ENCODE measurements around the gene LRRC51. TPM values are rescaled to one million over a fixed set of nuclear protein-coding genes. Genes with fewer than 3 reads are reported as not detected.
"Not testable (repeated sequence)": the region's sequence is repeated elsewhere in the genome, so short reads cannot be mapped to it uniquely, and the experiment has no call there.

Gene LRRC51
- total and polyA plus RNA-seq, 2 experiments from 2014 or later: 4.3 to 5.6 TPM

DNA sequence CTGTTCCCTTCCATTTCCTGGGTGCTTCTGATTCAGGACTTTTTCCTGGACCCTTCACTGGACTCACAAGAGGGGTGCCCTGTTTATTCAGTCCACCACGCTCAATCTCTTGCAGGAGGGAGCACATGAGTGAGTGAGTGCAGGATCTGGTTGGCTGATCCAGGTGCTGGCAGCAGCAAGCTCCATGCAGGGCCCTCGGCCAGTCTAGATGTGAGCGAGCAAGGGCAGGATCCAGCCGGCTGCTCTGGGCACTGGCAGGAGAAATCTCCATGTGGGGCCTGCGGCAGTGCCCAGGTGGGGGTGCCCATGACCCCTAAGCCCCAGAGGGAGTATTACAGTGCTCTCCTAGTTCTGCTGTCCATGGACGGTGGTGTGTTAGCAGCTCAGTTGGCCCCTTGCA lies 43.4 kb downstream of the LRRC51 start:
- no peak for DNase-seq (ENCODE audit: low read depth in 1 of 2, low spot score in 1 of 2)
- Histone ChIP-seq H3K4me1 (ENCODE audit: low read depth) (no peaks in the 10 kb centered on the region), H3K36me3 (no peaks in the 10 kb centered on the region), H3K9me3 (ENCODE audit: low read depth) (no peaks in the 10 kb centered on the region), H3K27ac (no peak overlapping the region), H3K27me3 (no peaks in the 10 kb centered on the region), H3K4me3 (no peak overlapping the region)
- TF ChIP-seq, protein P1, sequence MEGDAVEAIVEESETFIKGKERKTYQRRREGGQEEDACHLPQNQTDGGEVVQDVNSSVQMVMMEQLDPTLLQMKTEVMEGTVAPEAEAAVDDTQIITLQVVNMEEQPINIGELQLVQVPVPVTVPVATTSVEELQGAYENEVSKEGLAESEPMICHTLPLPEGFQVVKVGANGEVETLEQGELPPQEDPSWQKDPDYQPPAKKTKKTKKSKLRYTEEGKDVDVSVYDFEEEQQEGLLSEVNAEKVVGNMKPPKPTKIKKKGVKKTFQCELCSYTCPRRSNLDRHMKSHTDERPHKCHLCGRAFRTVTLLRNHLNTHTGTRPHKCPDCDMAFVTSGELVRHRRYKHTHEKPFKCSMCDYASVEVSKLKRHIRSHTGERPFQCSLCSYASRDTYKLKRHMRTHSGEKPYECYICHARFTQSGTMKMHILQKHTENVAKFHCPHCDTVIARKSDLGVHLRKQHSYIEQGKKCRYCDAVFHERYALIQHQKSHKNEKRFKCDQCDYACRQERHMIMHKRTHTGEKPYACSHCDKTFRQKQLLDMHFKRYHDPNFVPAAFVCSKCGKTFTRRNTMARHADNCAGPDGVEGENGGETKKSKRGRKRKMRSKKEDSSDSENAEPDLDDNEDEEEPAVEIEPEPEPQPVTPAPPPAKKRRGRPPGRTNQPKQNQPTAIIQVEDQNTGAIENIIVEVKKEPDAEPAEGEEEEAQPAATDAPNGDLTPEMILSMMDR (IDR thresholded peaks at IDR 0.05; ENCODE audit: low read depth, low read length): no peak

DNA sequence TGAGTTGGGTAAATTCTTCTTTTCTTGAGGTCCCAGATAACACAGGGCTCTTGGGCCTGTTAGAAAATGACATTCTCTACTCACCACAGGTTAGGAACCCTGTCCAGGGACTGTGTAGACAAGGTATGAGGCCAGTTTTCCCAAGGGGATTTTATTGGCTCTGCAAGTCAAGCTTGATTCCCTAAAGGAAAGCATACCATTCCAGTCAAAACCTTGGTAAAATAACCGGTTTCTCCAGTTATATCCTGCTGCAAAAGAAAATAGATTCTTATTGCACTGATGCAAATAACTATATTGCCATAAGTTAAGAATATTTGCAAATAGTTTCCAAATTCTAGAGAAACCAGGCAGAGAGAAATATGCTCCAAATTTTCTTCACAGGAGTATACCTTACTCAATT lies 45.3 kb downstream of the LRRC51 start:
- TF ChIP-seq, protein P1 (IDR thresholded peaks at IDR 0.05; ENCODE audit: low read depth, low read length): no peak
- H3K9me3 ChIP-seq (ENCODE audit: low read depth): no peaks in the 10 kb centered on the region
- no peaks in the 10 kb centered on the region for H3K27me3 ChIP-seq
- no peak overlapping the region for H3K4me3 ChIP-seq
- H3K36me3 ChIP-seq: no peaks in the 10 kb centered on the region
- no peaks in the 10 kb centered on the region for H3K4me1 ChIP-seq (ENCODE audit: low read depth)
- no peak for DNase-seq (ENCODE audit: low read depth in 1 of 2, low spot score in 1 of 2)
- no peak overlapping the region for H3K27ac ChIP-seq

DNA sequence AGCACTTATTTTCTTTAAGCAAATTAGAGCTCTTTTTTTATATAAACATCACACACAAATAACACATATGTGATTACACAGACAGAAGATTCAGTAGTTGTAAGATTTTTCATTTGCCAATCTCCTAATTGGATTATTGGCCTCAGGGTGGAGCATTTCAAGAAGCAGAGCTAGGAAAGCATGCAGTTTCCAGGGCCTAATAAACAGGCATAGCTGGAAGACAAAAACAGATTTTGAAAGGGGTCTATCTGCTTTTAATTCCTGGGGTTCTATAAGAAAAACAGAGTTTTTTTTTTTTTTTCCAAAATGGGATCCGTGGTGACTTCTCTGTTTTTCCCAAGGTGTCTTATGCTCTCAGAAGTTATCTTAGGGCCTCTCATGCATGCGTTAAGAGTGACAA lies 47.3 kb downstream of the LRRC51 start:
- Histone ChIP-seq H3K9me3 (ENCODE audit: low read depth) (no peaks in the 10 kb centered on the region), H3K27ac (no peak overlapping the region), H3K4me1 (ENCODE audit: low read depth) (no peaks in the 10 kb centered on the region), H3K4me3 (no peak overlapping the region), H3K27me3 (peaks cover 16% of the 10 kb centered on the region), H3K36me3 (no peaks in the 10 kb centered on the region)
- TF ChIP-seq, protein P1 (IDR thresholded peaks at IDR 0.05; ENCODE audit: low read depth, low read length): no peak
- DNase-seq (ENCODE audit: low read depth in 1 of 2, low spot score in 1 of 2): no peak

DNA sequence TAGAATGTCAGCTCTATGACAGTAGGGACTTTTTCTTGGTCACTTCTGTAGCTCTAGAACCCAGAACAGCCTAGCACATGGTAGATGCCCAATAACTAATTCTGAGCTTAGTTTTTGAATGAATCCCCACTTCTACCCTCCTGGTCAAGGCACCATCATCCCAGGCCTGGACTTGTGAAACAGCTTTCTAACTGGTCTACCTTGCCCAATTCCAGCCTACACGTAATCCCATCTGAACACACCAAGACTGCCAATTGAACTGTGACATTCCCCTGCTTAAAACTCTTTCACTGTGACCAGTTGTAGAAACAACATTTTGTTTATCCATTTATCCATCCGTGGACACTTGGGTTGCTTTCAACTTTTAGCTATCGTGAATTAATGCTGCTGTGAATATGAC lies 48.7 kb downstream of the LRRC51 start:
- Histone ChIP-seq H3K36me3 (no peaks in the 10 kb centered on the region), H3K27ac (no peak overlapping the region), H3K4me3 (no peak overlapping the region), H3K4me1 (ENCODE audit: low read depth) (no peaks in the 10 kb centered on the region), H3K9me3 (ENCODE audit: low read depth) (no peaks in the 10 kb centered on the region), H3K27me3 (peaks cover 16% of the 10 kb centered on the region)
- DNase-seq (ENCODE audit: low read depth in 1 of 2, low spot score in 1 of 2): no peak
- TF ChIP-seq, protein P1 (IDR thresholded peaks at IDR 0.05; ENCODE audit: low read depth, low read length): no peak

DNA sequence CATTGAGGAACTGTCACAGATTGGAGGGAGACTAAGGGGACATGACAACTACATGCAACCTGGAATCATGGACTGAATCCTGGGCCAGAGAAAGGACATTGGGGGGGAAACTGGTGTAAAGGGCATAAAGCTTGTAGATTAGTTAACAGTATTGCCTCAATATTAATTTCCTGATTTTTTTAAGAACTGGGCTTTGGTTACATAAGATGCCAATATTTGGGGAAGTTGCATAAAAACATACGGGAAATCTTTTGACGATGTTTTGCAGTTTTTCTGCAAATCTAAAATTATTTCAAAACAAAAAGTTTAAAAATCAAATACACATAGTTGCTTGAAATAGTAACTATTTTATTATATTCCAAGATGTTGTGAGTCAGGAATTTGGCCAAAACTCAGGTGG lies 52.0 kb downstream of the LRRC51 start:
- TF ChIP-seq, protein P1 (IDR thresholded peaks at IDR 0.05; ENCODE audit: low read depth, low read length): no peak
- no peak overlapping the region for H3K27ac ChIP-seq
- DNase-seq (ENCODE audit: low read depth in 1 of 2, low spot score in 1 of 2): no peak

DNA sequence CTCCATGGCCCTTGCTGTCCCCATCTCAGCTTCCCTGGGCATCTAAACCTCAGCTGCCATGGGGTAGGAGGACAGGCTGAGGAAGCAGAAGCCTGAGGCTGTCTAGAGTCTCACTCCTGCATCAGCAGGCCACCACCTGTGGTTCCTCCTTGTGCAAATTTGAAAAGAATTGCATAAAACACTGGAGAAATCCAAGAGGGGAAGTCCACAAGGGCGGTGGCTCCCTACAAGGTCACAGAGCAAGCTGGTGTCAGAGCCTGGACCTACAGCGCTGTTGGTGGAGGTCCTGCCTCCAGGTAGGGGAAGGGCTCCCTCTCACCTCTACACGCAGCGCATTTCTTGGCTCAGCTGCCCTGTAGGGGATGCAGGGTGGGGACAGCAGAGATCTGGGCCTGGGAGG lies 54.8 kb downstream of the LRRC51 start, which contains the start of gene FOLR3:
FOLR3 (plus strand) TSS at position 253 of the 400 bp plus-strand sequence. CDS start 228 bp downstream, outside the sequence.
- peaks cover 16% of the 10 kb centered on the region for H3K27me3 ChIP-seq
- H3K4me3 ChIP-seq; H3K4me1 ChIP-seq (ENCODE audit: low read depth); H3K9me3 ChIP-seq (ENCODE audit: low read depth); H3K36me3 ChIP-seq; DNase-seq (ENCODE audit: low read depth in 1 of 2, low spot score in 1 of 2); H3K27ac ChIP-seq: not testable (repeated sequence)

More for the DNA sequence above, 52.0 kb downstream of the LRRC51 start:
- peaks cover 16% of the 10 kb centered on the region for H3K27me3 ChIP-seq
- H3K9me3 ChIP-seq (ENCODE audit: low read depth): no peaks in the 10 kb centered on the region
- no peaks in the 10 kb centered on the region for H3K36me3 ChIP-seq
- no peaks in the 10 kb centered on the region for H3K4me1 ChIP-seq (ENCODE audit: low read depth)
- no peak overlapping the region for H3K4me3 ChIP-seq

All from cardiac muscle cell (in vitro differentiated cells and primary cell).